ENCODE data around the gene PCBP2.
"Not testable (repeated sequence)": the region's sequence is repeated elsewhere in the genome, so short reads cannot be mapped to it uniquely, and the experiment has no call there.

PCBP2 gene

GRCh38 chr12:53476769-53477209 is 24.9 kb downstream of the PCBP2 start:
- peak; percentile 43 to 52 for DNase-seq (ENCODE audit: low read depth in 2 of 2)
- TF ChIP-seq, protein P1, sequence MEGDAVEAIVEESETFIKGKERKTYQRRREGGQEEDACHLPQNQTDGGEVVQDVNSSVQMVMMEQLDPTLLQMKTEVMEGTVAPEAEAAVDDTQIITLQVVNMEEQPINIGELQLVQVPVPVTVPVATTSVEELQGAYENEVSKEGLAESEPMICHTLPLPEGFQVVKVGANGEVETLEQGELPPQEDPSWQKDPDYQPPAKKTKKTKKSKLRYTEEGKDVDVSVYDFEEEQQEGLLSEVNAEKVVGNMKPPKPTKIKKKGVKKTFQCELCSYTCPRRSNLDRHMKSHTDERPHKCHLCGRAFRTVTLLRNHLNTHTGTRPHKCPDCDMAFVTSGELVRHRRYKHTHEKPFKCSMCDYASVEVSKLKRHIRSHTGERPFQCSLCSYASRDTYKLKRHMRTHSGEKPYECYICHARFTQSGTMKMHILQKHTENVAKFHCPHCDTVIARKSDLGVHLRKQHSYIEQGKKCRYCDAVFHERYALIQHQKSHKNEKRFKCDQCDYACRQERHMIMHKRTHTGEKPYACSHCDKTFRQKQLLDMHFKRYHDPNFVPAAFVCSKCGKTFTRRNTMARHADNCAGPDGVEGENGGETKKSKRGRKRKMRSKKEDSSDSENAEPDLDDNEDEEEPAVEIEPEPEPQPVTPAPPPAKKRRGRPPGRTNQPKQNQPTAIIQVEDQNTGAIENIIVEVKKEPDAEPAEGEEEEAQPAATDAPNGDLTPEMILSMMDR (IDR thresholded peaks at IDR 0.05; ENCODE audit: low read depth, low read length): peak; percentile 28
- no peak overlapping the region for H3K4me3 ChIP-seq (replicated peaks in 1 of 2; ENCODE audit: low read depth in 2 of 2, low read length in 2 of 2)

GRCh38 chr12:53478865-53479264 is 27.0 kb downstream of the PCBP2 start:
- DNase-seq (ENCODE audit: low read depth in 2 of 2): peak in 1 of 2 donors; percentile 58
- H3K4me3 ChIP-seq (replicated peaks in 1 of 2; ENCODE audit: low read depth in 2 of 2, low read length in 2 of 2): no peak overlapping the region
- TF ChIP-seq, protein P1 (IDR thresholded peaks at IDR 0.05; ENCODE audit: low read depth, low read length): no peak

DNA sequence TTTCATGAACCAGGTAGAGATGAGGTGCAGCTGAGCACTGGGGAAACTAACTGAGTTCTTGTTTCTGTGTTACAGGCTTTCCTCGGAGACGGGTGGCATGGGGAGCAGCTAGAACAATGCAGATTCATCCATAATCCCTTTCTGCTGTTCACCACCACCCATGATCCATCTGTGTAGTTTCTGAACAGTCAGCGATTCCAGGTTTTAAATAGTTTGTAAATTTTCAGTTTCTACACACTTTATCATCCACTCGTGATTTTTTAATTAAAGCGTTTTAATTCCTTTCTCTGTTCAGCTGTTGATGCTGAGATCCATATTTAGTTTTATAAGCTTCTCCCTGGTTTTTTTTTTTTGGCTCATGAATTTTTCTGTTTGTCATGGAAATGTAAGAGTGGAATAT is 27.4 kb downstream of the PCBP2 start:
- no peak for DNase-seq (ENCODE audit: low read depth in 2 of 2)
- TF ChIP-seq, protein P1 (IDR thresholded peaks at IDR 0.05; ENCODE audit: low read depth, low read length): no peak
- H3K4me3 ChIP-seq (replicated peaks in 1 of 2; ENCODE audit: low read depth in 2 of 2, low read length in 2 of 2): no peak overlapping the region

DNA sequence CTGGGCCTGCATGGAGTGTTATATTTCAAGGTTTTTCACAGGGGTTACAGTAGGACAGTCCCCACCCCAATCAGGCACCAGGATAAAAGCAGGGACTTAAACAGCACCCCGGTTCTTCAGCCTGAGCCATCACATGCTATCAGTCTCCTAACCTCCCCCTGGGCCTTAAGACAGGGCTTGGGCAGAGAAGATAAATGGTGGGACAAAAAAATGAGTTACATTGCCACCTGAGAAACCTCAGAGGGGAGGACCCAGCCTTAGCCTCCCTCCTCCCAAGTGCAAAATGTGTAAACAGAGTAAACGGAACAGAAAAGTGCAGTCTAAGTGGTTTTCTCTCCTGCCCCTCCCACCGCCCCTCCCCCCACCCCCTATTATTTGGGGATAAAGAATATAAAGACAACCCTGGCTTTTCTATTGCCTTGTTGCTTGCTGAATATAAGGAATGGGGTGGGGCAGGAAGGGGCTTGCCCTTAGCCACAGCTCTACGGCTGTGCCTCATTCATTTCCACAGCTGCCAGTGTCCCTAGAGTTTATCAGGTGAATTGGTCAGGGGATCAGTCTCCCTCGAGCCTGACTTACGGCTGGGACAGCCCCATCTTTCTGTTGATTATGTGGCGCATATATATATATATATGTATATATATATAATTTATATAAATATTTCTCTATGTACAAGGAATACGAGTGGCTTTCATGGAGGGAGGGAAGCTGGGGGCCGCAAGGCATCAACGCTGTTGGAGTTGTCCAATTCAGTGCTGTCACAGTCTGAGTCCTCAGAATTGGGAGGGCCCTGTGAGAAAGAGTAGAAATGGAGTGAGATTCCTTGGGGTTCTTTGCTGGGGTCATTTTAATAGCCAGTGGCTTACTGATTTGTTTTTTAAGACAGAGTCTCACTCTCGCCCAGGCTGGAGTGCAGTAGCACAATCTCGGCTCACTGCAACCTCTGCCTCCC is 28.9 kb downstream of the PCBP2 start:
- TF ChIP-seq, protein P1 (IDR thresholded peaks at IDR 0.05; ENCODE audit: low read depth, low read length): no peak
- no peak for DNase-seq (ENCODE audit: low read depth in 2 of 2)
- no peak overlapping the region for H3K4me3 ChIP-seq (replicated peaks in 1 of 2; ENCODE audit: low read depth in 2 of 2, low read length in 2 of 2)

DNA sequence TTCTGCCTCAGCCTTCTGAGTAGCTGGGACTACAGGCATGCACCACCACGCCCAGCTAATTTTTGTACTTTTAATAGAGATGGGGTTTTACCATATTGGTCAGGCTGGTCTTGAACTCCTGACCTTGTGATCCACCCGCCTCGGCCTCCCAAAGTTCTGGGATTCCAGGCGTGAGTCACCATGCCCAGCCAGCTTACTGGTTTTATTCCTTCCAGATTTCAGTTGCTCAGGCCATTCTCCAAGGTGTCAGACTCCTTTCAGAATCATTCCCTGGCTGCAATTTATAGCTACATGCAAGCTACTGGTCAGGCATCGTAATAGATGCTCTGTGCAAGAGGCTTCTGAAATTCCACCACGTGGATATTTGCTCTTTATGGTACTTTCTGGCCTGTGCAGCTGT is 29.6 kb downstream of the PCBP2 start:
- peak; percentile 52 to 61 for DNase-seq (ENCODE audit: low read depth in 2 of 2)
- not testable (repeated sequence) for H3K4me3 ChIP-seq (replicated peaks in 1 of 2; ENCODE audit: low read depth in 2 of 2, low read length in 2 of 2)

- TF ChIP-seq, protein P1 (IDR thresholded peaks at IDR 0.05; ENCODE audit: low read depth, low read length): peak; percentile 23
- no peak for DNase-seq (ENCODE audit: low read depth in 2 of 2)
- H3K4me3 ChIP-seq (replicated peaks in 1 of 2; ENCODE audit: low read depth in 2 of 2, low read length in 2 of 2): no peak overlapping the region
Observed at GRCh38 chr12:53481939-53482586, 30.2 kb downstream of the PCBP2 start.

DNA sequence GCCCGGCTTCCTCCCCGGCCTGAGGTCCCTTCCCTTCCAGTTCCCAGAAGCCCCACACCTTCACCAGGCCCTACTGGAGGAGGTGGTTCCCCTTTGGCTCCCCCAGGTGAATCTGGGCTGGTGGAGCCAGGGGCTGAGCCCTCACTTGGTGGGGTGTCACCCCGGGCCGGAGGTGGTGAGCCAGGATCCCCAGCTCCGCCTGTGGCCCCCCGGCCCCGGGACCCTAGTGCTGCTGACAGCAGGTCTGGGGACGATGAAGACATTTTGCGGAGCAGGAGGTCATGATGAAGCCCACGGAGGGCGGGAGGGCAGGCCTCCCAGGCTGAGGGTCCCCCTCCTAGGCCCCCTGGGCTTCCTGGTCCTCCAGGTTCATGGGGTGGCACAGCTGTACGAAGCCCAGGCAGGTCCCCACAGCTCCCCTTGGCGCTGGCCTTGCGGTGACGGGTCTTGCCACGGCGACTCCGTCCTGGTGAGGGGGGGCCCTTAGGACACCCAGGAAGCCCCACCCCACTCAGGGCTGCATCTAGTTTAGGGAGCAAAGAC is 30.8 kb downstream of the PCBP2 start:
- TF ChIP-seq, protein P1 (IDR thresholded peaks at IDR 0.05; ENCODE audit: low read depth, low read length): no peak
- no peak overlapping the region for H3K4me3 ChIP-seq (replicated peaks in 1 of 2; ENCODE audit: low read depth in 2 of 2, low read length in 2 of 2)
- DNase-seq (ENCODE audit: low read depth in 2 of 2): no peak

Data from cardiac fibroblast (primary cell).